GM18502 (cell line): ENCODE data around the gene GPR158.

Source experiments
- ATAC-seq: cut with Tn5 transposase; IDR thresholded peaks from one replicate; pipeline ENCODE4 v1.9.1; 2021; ENCODE audit warnings: mild to moderate bottlenecking; ENCODE audit not compliant: unreplicated experiment, poor library complexity

GPR158 gene

GRCh38 chr10:25492040-25492439 lies 317.2 kb downstream of the GPR158 start:
- no peak for ATAC-seq

DNA sequence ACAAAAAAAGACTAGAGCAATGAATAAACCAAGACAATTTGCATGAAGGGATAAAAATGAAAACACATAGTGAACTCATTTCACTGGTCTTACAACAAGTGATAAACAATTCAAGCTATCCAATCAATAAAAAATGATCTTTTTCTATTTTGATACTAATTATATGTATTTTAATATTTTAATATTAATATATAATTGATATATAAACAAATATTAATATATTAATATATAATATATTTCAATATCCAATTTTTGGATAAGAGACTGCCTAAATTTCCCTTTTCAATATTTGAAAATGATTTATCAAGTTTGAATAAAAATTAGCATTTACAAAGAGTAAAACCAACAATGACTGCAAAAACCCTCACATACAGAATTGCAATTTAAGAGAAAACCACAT lies 317.9 kb downstream of the GPR158 start:
- ATAC-seq = no peak

DNA sequence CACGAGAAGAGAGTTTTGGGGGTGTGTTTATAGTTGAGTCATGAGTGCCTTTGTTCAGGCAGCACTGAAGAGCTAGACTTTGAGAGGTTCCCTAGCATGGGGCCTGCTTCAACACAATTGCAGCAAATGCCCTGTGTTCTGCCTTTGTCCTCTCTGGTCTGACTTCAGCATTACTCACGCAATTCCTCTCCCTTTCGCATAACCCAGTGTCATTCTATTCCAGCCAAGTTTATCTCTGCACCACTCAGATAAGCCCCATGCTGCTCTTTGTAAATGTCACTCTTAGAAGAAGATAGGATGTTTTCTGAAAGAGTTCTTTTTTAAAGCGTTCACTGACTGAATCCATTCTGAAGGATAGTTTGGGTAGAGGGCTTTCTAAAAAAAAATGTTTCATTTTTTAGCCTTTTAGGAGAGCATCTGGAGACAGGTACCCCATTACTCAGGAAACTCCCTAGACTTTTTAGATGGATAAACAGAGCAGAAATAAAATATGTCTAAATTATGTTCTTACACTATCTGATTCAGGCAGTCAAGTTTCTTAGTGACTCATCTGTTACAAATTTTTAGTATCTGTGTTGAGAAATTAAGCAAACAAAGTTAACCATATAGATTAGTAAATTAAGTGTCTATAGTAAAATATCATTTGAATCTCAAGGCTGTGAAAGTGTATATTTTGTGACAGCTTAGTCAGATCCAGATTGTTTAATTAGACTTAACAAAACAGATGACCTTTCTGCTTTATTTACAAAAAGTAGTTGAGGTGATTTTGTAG lies 318.5 kb downstream of the GPR158 start:
- ATAC-seq = no peak

DNA sequence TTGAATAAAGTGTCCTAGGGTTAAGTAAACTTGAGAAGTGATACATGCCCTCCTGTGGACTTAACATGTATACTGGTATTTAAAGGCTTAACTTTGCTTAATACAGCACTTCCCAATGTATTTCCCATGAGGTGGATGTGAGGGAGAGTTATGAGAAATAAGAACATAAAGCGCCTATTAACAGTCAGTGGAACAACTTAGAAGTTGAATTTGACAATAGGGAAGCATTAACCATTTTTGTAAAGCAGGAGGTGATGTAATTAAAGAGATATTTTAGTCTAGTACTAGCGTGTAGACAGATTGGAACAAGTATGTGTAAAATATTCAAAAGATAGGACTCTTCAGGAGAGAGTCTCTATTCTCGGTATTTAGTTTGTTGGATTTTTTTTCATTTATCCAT lies 322.4 kb downstream of the GPR158 start:
- no peak for ATAC-seq

DNA sequence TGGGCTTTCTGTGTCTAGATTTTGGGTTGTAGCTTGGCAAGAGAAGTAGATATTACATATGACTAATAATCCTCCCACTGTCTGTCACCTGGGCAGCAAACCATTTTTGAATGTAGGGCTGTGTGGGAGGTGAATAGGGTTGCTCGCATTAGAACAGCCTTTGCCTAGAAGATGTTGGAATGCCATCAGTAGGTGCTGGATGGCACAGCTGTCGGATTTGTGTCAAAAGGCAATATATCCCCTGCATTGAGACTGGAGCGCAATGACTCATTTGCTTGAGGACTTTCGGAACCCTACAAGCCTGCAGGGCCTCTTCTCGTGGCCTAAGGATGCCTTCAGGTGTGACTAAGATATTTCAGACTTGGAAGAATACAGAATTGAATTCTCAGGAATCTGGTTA lies 323.8 kb downstream of the GPR158 start:
- no peak for ATAC-seq

GRCh38 chr10:25501912-25502311 lies 327.1 kb downstream of the GPR158 start:
- ATAC-seq = no peak

DNA sequence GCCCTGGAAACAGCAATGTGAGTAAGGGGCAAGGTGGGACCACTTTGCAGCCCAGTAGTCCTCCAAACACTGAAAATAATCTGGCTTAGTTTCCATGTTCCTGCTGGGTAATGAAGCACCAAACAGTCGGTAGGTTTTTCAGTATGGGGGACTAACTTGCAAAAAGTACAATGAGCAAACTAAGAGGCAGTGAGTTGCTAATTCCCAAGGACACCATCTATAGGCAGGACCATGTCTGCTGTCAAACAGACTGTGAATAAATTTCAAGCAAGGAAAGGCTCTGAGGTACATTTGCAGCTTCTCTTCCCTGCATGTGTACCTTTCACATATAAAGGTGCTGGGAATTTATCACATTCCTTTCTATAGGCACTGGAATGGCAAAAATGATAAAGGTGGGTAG lies 327.7 kb downstream of the GPR158 start:
- ATAC-seq = no peak

- ATAC-seq = no peak
Measured at GRCh38 chr10:25504306-25504705, 329.5 kb downstream of the GPR158 start.

- ATAC-seq = no peak
Measured at GRCh38 chr10:25504838-25505237, 330.0 kb downstream of the GPR158 start.

DNA sequence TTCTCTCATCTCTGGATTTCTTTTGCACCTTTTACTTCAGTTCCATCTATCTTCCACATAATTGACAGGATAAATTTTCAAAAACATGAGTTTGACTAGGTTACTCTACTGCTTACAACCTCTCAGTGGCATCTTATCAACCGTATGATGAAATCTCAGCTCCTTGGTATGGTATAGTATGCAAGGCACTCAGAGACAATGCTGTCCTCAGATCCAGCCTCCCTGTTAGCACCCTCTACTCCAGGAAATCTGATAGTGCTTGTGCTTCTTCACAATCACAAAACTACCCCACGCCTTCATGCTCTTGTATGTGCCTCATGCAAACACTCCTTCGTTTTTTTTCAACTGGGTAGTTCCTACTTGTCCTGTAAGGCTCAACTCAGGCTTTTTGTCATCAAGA lies 330.7 kb downstream of the GPR158 start:
- ATAC-seq = no peak

DNA sequence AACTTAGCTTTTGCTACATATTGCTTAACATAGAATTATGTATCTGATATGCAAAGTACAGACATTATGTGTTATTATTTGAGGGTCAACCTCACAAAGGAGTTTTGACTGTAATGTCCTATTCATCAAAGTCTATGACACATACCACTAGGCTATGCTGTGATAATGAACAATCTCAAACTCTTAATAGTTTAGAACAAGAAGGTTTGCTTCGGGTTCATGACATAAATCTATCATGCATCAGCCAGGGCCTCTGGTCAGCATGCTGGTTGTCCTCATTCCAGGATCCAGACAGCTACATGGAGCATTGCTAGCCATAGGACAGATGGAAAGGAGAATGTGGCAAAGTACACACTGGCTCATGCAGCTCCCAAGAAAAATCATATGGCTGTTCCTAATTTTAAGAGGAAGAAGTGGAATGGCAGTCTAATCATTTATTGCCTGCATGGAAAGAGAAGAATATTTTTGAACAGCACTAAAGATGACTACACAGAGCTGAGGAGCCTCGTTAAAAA lies 332.1 kb downstream of the GPR158 start:
- ATAC-seq = no peak

DNA sequence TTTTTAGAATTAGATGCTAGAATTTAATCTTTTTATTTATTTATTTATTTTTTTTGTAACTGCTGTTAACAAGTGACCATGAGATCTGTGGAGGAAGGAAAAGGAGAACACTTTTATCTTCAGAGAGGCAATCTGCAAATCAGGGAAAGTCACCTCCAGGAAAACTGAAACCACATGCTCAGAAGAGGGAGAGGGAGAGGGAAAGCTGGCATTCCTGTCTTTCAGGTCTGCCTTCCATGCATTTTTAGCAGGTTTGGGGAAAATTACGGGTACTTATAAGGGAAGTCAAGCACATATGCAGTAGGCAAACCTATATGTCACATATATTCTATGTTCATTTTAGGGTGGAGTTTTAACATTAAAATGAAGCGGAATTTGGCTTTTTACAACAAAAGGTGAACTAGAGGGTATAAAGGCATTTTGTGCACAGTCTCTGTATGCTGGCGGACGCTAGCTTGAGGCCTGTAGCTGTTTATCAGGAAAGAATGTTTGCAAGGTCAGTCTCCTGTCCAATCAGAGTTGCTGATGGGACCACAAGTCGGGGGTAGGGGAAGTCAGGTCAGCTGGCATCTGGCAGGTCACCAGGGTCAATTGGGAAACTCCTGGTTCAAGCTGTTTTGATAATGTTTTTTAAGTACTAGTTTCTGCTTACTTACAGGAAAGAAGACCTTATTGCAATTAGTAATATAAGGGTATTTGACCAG lies 333.5 kb downstream of the GPR158 start:
- no peak for ATAC-seq

DNA sequence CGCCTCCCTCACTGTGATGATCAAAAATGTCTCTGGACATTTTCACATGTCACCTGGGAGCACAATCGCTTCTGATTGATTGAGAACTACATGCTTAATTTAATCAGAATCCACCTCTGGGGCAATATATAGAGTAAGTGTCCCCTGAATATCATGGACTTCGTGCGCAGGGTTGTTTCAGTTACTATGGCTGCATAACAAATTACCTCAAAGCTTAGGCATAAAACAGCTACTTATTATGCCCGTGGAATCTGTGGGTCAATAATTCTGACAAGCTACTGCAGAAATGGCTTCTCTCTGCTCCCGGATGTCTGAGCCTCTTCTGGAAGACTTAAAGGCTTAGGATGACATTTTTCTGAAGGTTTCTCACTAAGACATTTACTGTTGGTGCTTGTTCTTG lies 334.4 kb downstream of the GPR158 start:
- ATAC-seq = no peak

DNA sequence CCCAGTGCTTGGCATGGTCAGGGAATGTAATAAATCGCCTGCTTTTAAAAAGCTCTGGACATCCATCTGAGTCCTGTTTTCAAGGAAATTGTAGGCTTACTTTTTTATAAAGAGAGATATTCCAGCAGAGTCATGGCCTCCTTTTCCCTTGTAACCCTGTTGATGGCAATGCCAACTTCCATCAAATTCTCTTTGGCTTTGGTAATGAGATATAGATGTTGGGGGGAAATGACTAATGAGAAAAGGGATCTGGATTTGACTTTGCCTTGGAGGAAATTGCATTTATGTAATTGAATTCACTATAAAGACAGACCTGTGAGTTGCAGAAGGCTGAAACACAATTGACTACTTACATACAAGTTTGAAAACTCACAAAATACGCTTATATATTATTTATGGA lies 347.5 kb downstream of the GPR158 start:
- no peak for ATAC-seq

- no peak for ATAC-seq
Measured at GRCh38 chr10:25522946-25523608, 348.3 kb downstream of the GPR158 start.

- ATAC-seq = no peak
Measured at GRCh38 chr10:25530306-25530705, 355.5 kb downstream of the GPR158 start.

- ATAC-seq = no peak
Measured at GRCh38 chr10:25531457-25532061, 356.8 kb downstream of the GPR158 start.

DNA sequence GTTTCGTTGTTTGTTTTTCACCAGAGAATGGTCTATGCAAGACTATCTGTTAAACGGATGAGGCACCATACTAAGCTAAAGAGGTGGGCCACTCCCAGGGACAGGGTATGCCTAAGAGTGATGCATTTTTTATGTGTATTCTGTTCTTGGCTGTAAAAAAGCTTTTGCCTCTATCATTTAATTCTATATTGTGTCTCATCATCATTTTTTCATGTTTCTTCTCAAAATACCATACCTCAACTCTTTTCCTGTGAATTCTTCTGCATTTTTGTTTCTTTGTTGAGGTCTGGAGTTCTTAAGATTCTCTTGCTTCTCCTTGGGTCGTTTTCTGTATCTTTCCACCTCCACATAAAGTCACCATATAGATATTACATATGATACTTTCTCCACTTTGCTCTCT lies 357.4 kb downstream of the GPR158 start:
- ATAC-seq = no peak

GRCh38 chr10:25536027-25536426 lies 361.2 kb downstream of the GPR158 start:
- ATAC-seq = no peak

GRCh38 chr10:25547382-25547781 lies 372.6 kb downstream of the GPR158 start:
- ATAC-seq = no peak
